GM12875 (cell line): ENCODE results near the gene ERC2.

Experiments used
- H3K4me3 ChIP-seq: one replicate; pipeline ENCODE4 v1.5.1; 2011; ENCODE audit warnings: low read depth, low read length, control low read depth
- CTCF ChIP-seq: IDR thresholded peaks from 2 replicates; pipeline ENCODE4 v1.5.1; 2011; ENCODE audit warnings: low read depth, mild to moderate bottlenecking, control low read depth, inconsistent platforms, low read length, moderate library complexity, borderline replicate concordance; ENCODE audit not compliant: insufficient read depth

ERC2 gene

GRCh38 chr3:55929154-55929869 is 539.0 kb downstream of the ERC2 start:
- no peak for TF ChIP-seq CTCF
- H3K4me3 ChIP-seq: no peak overlapping the region

GRCh38 chr3:55923626-55924025 is 544.6 kb downstream of the ERC2 start:
- no peak overlapping the region for H3K4me3 ChIP-seq
- no peak for TF ChIP-seq CTCF

GRCh38 chr3:55923207-55923606 is 545.1 kb downstream of the ERC2 start:
- no peak for TF ChIP-seq CTCF
- H3K4me3 ChIP-seq: no peak overlapping the region

- TF ChIP-seq CTCF: no peak
- no peak overlapping the region for H3K4me3 ChIP-seq
Observed at GRCh38 chr3:55912880-55913279, 555.4 kb downstream of the ERC2 start.

- no peak overlapping the region for H3K4me3 ChIP-seq
- TF ChIP-seq CTCF: no peak
Observed at GRCh38 chr3:55911266-55911665, 557.0 kb downstream of the ERC2 start.

- no peak overlapping the region for H3K4me3 ChIP-seq
- no peak for TF ChIP-seq CTCF
Observed at GRCh38 chr3:55910543-55910942, 557.7 kb downstream of the ERC2 start.

GRCh38 chr3:55909373-55909772 is 558.9 kb downstream of the ERC2 start:
- no peak for TF ChIP-seq CTCF
- H3K4me3 ChIP-seq: no peak overlapping the region
